ENCODE data around the gene RGP1. TPM values are rescaled to one million over a fixed set of nuclear protein-coding genes. Genes with fewer than 3 reads are reported as not detected.

RGP1 gene
- total RNA-seq, 2 donors from 2014 or later: 19.4 to 30.3 TPM

GRCh38 chr9:35727676-35728040 lies 21.4 kb upstream of the RGP1 start:
- 66% methylated on average over 5 of the region's 5 CpGs for WGBS
- Histone ChIP-seq H3K36me3 (peaks cover 8 to 17% of the 10 kb centered on the region in 2 donors), H3K9me3 (no peaks in the 10 kb centered on the region), H3K27ac (peak overlapping the region; percentile 88 to 96), H3K27me3 (replicated peaks; ENCODE audit: insufficient read depth) (no peaks in the 10 kb centered on the region), H3K4me1 (replicated peaks) (peaks cover 22% of the 10 kb centered on the region), H3K4me3 (peak overlapping the region in 1 of 2 donors; percentile 5)
- intact Hi-C loops (cut with DNase I): loop anchor here (2.0 kb wide), 1 partner anchor 33 kb away; no protein-coding TSS in a partner anchor
- TF ChIP-seq POLR2AphosphoS5 (IDR thresholded peaks at IDR 0.05) (no peak), CTCF (IDR thresholded peaks at IDR 0.05) (no peak), POLR2A (IDR thresholded peaks at IDR 0.05) (no peak)
- DNase-seq (ENCODE audit: low spot score): no peak

- 18% methylated on average over 10 of the region's 10 CpGs for WGBS
- intact Hi-C loops (cut with DNase I): no loop called here
- Histone ChIP-seq H3K27ac (peak overlapping the region; percentile 88 to 96), H3K4me3 (peak overlapping the region in 1 of 2 donors; percentile 10), H3K27me3 (replicated peaks; ENCODE audit: insufficient read depth) (no peaks in the 10 kb centered on the region), H3K4me1 (replicated peaks) (peaks cover 23% of the 10 kb centered on the region), H3K36me3 (peaks cover 8 to 16% of the 10 kb centered on the region in 2 donors), H3K9me3 (no peaks in the 10 kb centered on the region)
- TF ChIP-seq CTCF (IDR thresholded peaks at IDR 0.05): no peak
- peak; percentile 61 for TF ChIP-seq POLR2AphosphoS5 (IDR thresholded peaks at IDR 0.05)
- DNase-seq (ENCODE audit: low spot score): peak; percentile 41
Observed at GRCh38 chr9:35728041-35728971, 20.8 kb upstream of the RGP1 start.

GRCh38 chr9:35729101-35729500 lies 20.0 kb upstream of the RGP1 start:
- intact Hi-C loops (cut with DNase I): no loop called here
- TF ChIP-seq POLR2AphosphoS5 (IDR thresholded peaks at IDR 0.05): no peak
- no peak for TF ChIP-seq CTCF (IDR thresholded peaks at IDR 0.05)
- TF ChIP-seq POLR2A (IDR thresholded peaks at IDR 0.05): no peak
- H3K27me3 ChIP-seq (replicated peaks; ENCODE audit: insufficient read depth): no peaks in the 10 kb centered on the region
- peak overlapping the region in 1 of 2 donors; percentile 10 for H3K4me3 ChIP-seq
- H3K36me3 ChIP-seq: peaks cover 8 to 9% of the 10 kb centered on the region in 2 donors
- peaks cover 27% of the 10 kb centered on the region for H3K4me1 ChIP-seq (replicated peaks)
- peak overlapping the region; percentile 88 to 96 for H3K27ac ChIP-seq
- no peaks in the 10 kb centered on the region for H3K9me3 ChIP-seq
- no peak for DNase-seq (ENCODE audit: low spot score)
- WGBS: 60% methylated on average over 3 of the region's 3 CpGs

- TF ChIP-seq POLR2A (IDR thresholded peaks at IDR 0.05) (no peak), CTCF (IDR thresholded peaks at IDR 0.05) (peak; percentile 17 to 44 (median 40)), POLR2AphosphoS5 (IDR thresholded peaks at IDR 0.05) (no peak)
- peaks cover 27% of the 10 kb centered on the region for H3K4me1 ChIP-seq (replicated peaks)
- peak overlapping the region; percentile 88 to 96 for H3K27ac ChIP-seq
- H3K9me3 ChIP-seq: no peaks in the 10 kb centered on the region
- H3K27me3 ChIP-seq (replicated peaks; ENCODE audit: insufficient read depth): no peaks in the 10 kb centered on the region
- WGBS: 30% methylated on average over 6 of the region's 6 CpGs
- intact Hi-C loops (cut with DNase I): loop anchor here (5.0 to 10.0 kb wide), 2 partner anchors 73 to 615 kb away; partner anchors contain the start of genes ATOSB, CCDC107 and RMRP
- H3K4me3 ChIP-seq: peak overlapping the region in 1 of 2 donors; percentile 91
- DNase-seq (ENCODE audit: low spot score): no peak
- peaks cover under 1% of the 10 kb centered on the region in 2 donors for H3K36me3 ChIP-seq
Observed at GRCh38 chr9:35729700-35730485, 19.2 kb upstream of the RGP1 start.

Measured in prostate gland (tissue), 2 donors.